GM03348 (cell line): ENCODE data around the gene MATN1.

Experiments
- DNase-seq: peaks from one replicate; pipeline ENCODE4 v3.0.0; 2012; ENCODE audit warnings: low spot score

MATN1 gene

DNA sequence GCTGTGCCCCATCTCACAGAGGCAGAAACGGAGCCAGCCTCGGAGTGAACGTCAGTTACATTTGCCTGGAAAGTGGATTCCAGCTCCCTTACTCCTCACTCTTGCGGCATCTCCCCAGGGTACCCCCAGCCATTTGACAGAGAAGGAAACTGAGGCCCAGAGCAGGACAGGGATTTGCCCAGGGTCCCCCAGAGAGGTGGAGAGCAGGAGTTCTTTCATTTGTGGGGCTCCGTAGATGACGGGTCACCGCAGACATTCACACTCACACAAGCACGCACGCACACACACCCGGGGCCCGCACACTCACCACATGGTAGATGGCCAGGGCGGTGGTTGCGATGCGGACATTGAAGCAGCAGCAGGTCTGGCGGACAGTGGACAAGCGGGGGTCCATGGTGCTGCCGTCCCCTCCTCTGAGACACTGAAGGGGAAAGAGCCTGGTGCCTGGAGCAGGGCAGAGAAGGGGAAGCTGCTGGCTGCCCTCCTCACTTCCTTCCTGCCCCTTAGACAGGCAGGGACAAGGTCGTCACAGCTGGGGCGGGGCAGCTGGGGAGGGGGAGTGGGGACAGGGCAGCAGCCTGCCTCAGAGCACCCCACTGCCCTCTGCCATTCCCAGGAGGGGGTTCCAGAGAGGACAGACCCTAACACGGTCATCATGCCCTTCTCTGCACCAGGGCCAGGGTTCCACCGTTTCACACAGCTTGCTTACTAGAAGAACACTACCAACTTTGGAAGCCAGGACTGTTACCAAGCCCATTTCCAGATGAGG lies 34.2 kb upstream of the MATN1 start, which contains the start of gene LAPTM5:
Gene LAPTM5, minus strand, starts transcription at position 423 of the 769 bp plus-strand sequence. Its CDS starts 29 bp downstream, at position 394.
- DNase-seq: no peak

DNA sequence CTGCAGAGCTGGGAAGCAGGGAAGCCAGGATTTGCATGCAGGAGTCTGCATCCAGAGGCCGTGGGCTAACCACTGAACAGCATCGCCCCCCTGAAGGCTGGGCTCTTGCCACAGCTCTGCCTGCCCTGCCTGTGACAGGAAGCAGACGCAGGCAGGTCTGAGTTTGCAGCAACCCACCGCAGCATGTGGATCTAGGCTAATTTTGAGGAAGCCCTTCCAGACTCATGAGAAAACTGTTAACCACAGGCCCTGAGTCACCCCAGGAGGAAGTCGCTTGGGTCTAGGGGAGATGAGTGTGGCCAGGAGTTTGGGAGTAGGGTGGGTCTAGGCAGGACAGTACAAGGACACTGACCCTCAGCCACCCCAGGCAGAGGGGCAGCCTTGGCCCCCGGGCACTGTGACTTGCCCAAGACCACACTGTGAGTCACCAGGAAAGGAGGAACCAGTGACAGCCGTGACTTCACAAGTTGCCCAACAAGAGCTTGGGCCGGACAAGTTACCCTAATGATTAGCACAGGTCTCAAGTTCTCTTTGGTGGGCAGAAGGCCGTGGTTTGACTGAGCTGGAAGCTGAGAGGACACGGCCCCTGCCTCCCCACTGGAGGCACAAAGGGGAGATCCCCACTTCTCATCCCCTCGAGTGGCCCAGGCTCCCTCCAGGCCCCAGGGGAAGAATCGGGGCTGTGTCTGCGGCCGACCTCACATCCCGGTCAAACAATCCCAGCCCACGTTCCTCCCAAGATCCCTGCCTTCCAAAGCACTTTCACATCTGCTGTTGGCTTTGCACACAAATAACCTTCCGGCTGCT lies 33.4 kb upstream of the MATN1 start:
- peak; percentile 90 for DNase-seq

DNA sequence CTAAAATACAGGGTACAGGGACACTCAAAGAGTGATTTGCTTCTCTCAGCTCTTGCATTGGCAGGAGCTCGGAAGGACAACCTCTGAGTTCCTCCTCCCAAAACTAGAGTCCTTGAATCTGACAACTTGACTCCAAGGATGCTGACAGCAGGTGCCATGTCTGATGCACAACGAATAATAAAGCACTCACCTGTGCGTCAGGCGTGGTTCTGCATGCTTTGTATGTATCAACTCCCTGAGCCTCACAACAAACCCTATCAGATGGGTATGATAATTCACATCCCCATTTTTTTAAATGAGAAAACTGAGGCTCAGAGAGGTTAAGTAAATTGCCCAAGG lies 32.8 kb upstream of the MATN1 start:
- DNase-seq: no peak

DNA sequence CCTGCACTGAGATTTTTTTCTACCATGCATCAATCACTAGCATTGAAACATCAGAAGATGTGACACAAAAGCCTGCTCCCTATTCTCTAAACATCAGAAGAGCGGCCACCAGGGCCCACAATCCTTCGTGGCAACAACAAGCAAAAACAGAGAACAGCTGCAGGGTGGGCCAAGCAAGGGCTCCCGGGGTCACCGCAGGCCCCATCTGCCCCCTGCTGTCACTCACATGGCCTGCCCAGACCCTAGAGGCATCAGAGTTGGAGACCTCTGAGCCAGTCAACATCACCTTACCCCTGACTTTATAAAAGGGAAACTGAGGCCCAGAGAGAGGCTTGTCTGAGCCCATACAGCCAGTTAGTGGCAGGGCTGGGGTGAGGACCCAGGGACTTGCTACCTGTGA lies 32.4 kb upstream of the MATN1 start:
- no peak for DNase-seq

DNA sequence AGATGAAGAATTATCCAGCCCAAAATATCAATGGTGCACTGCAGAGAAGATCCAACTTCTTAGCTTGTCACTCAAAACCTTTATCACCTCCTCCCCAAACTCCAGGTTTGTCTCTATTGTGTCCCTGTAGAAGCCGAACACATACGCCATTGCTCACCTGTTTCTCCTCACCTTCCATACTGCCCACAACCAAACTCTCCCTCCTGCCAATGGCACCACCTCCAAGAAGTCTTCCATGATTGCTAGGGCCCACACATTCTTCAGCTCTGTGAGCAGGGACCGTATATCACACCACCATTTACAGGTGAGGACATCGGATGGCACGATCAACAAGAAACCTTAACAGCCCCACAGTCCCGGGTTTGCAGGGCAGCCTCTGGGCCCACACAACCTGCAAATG lies 31.9 kb upstream of the MATN1 start:
- no peak for DNase-seq

DNA sequence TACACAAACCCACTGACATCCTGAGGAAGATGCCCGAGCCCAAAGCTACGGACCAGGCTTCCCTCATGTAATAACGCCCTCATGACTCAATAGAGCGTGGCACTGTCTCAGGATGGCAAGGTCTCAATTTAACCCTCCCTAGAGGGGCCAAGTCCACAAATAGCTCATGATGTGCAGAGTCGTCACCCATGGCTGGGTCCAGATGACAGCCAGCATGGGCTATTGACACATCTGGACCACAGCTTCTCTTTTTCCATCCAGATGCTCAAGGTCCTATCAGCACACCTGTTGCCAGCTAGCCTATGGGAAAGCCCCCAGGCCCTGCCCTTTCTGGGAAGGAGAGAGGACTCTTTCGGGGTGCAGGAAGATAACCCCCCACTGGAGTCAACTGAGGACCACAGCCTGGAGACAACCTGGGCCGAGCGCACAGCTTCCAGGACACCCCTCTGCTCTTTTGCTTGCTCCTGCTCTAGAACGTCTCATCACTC lies 31.3 kb upstream of the MATN1 start:
- DNase-seq: no peak

DNA sequence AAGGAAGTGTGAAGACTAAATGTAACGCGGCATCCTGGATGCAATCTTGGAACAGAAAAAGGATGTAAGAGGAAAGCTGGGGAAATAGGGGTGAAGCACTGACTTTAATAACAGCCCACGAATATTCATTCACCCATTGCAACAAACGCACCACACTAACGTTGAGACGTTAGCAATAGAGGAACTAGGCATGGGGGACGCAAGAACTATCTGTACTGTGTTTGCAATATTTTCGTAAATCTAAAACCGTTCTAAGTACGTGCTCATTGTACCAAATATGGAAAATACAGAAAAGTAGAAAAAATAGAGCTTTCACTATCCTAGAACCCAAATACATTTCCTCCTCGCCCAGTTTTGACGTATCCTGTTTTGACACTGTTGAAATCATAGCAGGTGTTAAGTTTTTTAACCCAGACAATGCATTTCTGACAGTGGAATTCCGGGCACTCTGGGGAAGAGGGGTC lies 30.3 kb upstream of the MATN1 start:
- DNase-seq: no peak

DNA sequence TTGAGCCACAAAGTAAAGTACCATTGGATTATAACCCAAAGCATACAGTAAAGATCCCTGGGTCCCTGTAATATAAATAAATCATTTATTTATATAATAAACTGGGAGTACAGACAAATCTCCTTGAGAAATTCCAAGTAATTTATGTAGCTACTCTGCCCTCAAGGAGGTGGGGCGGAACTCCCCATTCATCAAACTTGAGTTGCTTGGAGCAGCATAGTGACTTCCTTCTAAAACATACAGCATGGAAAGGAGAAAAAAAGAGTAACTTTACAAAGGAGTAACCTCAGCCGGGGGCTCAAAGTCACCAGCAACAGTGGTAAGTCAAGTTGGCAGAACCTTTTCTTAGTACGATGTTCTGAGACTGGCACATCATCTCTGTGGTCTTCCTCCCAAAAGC lies 29.7 kb upstream of the MATN1 start:
- DNase-seq: no peak

DNA sequence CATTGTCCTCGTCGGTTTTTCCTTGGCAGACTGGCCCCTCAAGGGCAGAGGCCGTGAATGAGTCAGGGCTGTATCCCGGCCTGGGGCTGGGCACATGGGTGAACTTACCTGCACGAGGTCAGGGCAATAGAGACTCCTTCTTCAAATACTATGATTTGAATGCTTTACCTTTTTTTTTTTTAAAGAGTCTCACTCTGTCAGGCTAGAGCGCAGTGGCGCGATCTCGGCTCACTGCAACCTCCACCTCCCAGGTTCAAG lies 29.2 kb upstream of the MATN1 start:
- no peak for DNase-seq

DNA sequence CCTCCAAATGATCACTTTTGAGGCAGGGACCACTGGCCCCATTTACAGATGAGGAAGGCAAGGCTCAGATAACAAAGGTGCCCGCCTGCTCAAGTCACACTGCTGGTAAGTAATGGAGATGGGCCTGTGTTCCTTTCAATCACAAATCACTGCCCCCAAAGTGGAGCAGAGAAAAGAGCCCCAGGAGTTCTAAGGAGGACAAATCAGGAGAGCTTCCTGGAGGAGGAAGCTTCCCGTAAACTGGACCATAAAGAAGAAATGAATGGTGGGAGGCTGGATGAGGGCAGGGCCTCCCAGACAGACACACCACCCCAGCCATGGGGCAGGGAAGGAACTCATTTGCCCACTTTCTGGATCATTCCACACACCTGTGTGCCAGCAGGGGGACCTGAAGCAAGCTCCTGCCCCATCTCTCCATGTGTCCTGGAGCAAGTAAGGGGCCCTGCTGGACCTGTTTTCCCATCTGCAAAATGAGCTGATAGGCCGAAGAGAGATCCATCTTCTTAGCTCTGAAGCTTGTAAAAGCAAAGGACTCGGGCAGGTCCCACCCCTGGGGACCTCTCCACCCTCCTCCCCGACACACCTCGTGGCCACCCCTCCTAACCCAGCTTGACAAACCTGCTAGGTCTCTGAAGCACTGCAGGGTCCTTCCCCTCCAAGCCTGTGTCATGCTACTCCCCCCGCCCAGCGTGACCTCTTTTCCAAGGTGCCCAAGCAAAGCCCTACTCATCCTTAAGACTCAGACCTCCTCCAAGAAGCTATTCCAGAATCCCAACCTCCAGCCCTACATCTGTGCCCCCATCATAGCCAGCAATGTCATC lies 28.7 kb upstream of the MATN1 start:
- no peak for DNase-seq

DNA sequence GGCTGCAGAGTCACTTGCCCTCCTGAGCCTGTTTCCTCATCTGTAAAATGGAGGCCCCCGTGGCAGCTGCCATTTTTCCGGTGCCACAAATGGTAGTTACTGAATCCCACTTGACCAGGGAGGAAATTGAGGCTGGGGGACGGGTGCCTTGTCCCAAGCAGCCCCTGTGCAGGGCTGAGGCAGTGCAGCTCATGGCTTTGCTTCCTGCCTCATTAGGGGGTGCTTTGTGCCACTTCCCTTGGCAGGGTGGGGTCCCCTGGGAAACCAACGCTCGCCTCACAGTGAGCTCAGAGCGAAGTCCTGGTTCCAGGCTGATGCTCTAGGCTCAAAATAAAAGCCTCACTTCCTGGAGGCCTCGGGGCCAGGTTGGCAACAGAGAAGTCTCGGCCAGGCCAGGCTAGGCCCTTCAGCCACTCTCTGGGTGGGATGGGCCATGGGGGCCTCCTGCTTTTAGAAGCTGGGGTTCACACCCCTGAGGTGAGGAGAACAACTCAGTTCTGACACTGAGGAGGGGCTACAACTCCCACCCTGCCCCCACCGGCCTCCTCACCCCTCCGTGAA lies 27.4 kb upstream of the MATN1 start:
- DNase-seq: no peak

DNA sequence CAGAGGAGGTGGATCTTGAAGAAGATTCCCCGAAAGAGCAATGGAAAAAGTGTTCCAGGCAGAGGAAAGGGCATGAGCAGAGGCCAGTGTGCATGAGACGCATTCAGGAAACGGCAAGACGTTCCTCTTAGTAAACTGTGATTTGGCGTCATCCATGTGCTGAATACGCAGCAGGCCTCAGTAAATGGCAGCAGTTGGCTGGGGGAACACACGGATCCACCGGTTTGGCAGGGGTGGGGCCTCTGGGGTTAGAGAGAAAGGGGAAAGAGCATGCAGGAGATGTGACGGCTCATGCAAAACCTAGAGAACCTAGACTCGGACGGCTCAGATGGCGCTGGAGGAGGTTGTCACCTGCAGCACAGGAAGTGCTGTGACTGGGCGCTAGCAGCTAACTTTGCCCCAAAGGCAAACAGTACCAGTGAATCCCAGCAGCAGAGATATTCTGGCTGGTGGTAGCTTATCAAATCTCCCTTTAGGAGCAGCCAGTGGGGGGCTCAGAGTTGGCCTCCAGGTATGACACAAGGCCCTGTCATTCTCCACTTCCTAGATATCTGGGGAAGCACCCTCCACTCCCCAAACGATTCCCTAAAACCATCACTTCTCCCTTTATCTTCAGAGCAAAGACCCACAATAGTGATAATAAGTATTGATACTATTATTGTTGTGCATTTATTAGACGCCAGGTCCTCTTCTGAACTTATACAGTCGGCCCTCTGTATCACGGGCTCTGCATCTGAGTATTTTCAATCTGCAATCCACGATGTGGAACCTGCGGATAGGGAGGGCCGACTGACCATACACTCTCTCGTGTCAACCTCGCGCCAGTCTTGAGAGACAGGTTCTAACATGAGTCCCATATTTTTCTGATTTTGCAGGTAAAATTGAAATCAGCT lies 26.6 kb upstream of the MATN1 start:
- no peak for DNase-seq

DNA sequence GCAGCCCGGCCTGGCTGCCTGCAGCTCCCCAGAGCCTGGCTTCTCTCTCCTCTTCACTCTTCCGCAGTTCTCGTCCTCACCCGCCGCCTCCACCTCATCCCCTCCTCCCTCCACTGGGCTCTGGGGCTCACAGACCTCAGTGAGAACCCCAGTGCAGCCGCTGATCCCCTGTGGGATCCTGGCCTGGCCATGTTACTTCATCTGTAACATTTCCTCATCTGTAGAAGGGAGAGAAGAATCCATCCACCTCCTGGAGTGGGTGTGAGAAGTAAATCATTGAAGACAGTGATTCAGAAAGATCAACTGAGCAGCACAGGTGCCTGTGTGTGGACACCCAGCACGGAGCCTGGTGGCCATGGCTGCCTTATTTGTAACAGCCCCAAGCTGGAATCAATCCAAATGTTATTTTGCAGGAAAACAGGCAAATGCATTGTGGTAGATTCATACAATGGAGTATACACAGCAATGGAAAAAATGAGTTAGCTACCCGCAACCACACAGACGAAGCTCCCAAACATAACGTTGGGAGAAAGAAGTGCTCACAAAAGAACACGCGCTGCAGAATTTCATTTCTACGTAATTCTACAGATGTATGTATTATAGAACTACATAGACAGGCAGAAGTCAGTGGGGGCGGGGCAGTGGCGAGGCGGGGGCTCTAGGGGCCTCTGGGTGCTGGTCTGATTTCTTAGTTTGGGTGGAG lies 25.5 kb upstream of the MATN1 start:
- no peak for DNase-seq

DNA sequence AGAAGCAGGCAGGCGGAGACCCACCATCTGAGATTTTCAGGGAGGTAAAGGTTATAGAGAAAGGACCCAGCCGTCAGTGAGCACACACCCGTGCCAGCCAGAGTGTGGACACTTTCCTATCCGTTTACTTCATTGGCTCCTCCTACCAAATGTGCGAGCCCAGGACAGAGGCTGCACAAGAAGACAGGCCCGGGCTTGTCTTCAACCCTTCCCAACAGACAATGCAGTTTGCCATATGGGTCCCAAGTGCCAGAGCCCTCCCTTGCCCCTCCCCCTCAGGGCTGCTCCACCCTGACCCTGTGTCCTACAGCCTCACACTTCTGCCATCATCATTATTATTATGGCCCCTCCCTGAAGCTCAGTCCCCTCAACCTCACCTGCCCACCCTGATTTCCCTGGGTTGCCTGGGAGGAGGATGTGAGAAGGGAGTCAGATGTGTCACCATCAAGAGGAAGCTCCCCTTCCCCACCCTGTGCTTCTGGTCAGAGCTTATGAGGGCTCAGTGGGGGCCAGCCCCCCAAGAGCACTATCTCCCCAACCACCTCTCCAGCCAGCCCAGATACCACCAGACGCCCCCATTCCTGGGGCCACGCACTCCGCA lies 24.8 kb upstream of the MATN1 start:
- DNase-seq: peak; percentile 39

DNA sequence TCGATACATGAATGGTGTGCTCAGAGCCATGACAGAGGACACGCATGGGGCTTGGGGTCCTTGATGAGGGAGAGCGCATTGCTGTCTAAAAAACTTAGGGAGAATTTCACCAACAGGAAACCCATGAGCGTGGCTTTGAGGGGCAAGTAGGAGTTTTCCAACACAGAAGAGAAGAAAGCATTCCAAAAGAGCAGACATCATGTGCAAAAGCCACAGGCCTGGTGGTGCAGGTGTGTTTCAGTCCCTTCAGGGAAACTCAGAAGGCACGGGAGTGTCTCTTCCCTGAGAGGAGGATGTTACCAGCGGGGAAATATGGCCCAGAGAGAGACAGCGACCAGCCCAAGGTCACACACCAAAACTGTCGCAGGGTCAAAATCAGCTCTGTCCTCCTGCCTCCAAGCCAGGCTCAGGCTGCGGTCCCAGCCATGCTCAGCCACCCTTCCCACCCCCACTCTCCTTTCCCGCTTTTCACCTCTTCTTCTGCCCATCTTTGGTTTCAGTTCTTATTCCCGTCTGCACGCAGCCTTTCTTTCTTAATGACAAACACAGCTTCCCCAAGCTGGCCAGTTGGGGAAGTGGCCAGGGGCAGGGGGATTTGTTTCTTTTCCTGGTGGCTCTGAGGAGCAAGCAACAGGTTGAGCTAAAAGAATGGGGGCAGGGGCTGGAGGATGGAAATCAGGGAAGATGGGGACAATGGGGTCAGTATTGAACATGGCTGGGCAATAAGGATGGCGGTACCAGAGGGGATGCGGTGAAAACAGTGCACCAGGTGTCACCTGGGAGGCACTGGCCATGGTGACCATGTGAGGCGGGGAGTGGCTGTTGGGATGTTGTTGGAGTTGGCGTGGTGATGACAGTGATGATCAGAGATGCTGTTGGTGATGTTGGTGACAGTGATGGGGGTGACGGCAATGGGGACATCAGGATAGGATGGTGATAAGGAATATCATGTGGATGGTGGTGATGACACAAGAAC lies 23.9 kb upstream of the MATN1 start:
- no peak for DNase-seq

DNA sequence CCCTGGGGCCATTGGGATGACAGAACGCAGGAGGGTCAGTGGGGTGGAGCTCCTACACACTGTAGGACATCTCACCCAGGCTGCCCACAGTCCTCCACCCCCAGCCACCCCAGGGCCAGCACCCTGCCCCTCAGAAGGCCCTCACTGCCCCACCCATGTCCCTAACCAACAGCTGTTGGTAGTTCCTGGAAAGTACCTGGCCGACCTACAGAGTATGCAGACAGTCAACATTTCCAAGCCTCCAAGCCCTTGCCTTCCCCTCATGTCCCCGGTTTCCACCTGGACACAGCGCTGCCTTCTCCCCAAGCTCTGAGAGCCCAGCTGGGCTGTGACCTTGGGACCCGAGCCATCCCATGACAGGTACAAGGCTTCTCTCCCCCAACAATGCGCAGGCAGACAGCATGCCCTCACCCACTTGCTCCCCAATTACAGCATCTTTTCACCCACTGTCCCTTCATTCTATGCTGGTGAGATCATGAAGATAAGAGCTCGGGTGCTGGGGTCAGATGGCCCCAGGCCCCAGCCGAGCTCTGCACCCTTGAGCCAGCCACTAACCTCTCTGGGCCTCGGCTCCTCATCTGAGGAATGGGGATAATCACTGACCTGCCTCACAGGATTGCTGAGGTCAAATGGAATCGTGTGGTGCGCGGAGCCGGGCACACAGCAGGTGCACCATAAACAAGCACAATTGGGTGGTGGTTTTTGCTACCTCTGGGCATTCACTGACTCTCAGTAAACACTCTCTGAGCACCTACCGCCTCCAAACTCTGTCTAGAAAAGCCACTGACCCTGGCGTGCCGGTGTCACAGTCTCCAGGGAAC lies 23.0 kb upstream of the MATN1 start:
- DNase-seq: no peak

DNA sequence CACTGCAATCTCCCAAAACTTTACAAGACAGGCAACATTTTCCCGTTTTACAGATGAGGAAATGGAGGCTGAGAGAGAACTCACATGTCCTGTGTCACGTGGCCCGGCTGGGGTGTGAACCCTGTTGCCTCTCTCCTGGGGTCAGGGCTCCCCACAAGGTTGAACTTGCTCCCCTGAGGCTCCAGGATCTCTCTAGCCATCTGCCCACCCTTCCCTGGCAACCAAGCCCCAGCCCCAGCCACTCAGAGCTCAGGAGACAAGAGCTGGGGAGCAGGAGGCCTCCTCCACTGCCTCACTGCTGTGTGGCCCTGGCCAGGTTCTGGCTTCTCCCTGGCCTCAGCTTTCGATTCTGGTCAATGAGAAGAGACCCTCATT lies 22.4 kb upstream of the MATN1 start:
- DNase-seq: no peak

DNA sequence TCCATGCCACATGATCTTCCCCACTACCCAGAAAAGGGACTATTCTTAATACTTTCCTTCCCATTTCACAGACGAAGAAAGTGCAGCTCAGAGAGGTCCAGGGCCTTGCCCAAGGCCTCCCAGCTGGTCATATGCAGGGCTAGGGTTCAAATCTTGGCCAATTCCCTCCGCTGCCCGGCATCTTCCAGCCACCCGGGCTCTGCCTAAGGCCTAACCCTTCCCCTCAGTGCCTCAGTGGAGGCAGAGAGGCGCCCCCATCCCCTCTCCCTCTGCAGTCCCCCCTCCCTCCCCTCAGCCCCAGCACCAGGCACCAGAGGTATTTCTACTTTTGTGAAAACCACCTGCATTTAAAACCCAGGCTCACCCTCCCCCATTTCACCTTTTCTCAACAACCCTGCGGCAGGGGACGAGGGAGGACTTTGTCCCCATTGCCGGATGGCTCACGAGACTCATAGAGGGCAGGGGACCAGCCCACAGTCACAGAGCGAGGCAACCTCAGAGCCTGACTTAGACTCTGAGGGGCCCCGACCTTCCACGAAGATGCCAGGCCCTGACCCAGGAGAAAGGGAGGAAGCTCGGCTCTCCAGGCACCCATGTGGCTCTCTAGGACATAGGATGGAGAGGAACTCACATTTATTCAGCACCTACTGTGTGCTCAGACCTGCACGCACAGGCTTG lies 21.9 kb upstream of the MATN1 start:
- DNase-seq: no peak
